HG02798 (cell line): ENCODE results near the gene CAPN11.

Source experiments
- ATAC-seq: cut with Tn5 transposase; IDR thresholded peaks from one replicate; pipeline ENCODE4 v1.9.1; 2021; ENCODE audit warnings: mild to moderate bottlenecking; ENCODE audit not compliant: unreplicated experiment, poor library complexity

The CAPN11 gene

DNA sequence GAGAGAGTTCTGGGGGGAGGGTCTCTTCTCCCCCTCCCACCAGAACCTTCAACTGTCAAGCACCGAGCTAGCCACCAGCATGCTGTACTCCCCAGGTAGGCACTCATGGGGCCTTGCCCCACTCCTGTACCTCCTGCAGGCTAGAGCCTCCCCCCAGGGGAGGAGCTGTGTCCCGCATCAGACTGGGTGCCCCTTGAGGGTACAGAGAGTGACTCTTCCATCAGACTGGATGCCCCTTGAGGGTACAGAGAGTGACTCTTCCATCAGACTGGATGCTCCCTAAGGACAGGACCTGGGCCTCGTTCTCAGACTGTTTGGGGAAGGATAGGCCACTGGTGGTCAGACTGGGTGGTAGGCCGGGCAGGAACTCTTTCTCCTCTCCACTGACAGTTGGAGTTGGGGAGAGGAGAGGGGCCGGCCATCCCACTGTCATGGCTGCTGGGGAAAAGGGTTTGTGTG lies at the start of gene CAPN11:
Gene CAPN11, plus strand, starts transcription at position 51 of the 459 bp plus-strand sequence. Its CDS starts 29 bp downstream, at position 80.
- ATAC-seq, result no peak

DNA sequence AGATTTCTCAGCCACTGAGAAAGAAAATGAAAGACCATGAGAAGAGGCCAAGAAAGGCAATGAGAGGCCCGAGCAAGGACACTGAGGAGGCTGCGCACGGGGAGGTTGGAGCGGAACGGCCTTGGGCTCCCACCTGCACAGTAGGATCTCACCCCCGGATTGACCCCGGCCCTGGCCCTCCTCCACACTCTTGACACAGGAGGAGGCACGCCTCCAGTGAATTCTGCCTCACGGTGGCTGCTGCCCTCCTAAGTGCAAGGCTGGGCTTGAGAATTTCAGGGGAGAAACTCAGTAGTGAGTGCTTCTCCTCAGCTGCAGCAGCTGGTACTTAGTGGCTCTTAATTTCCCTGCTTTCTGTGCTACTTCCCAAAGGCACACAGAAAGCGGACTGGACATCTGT lies 49.4 kb upstream of the CAPN11 start:
- no peak for ATAC-seq

DNA sequence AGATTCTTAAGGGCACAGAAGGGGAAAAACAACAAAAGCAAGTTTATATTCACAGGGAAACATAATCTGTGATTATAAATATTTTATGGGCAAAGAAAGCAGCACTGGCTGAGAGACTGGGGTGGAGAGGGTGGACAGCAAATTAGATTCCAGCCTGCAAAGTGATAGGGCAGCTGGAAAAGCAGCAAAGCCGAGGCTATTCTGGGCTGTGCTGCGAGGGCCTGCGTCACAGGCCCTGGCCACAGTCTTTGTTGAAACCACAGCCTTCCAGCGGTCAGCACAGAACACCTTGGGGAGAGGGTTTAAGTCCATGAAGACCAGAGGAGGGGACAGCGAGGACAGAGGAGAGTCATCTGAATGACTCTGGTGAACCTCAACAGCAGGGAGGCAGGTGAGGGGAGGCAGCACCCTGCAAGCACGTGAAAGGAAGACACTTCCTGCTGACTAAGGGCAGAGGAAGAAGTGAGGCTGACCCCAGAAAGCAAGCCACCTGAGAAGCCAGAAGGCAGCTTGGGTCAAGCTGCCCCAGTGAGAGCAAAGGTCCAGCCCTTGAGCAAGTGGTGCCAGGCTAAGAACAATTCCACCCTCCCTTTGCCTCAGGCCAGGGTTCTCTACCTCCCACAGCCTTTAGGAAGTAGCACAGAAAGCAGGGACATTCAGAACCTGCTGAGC lies 48.5 kb upstream of the CAPN11 start:
- no peak for ATAC-seq

GRCh38 chr6:44110966-44111365 lies 47.7 kb upstream of the CAPN11 start:
- ATAC-seq, result no peak

- ATAC-seq, result no peak
These were observed 46.9 kb upstream of the CAPN11 start for GRCh38 chr6:44111434-44112417.

GRCh38 chr6:44113414-44113813 lies 45.2 kb upstream of the CAPN11 start:
- no peak for ATAC-seq

DNA sequence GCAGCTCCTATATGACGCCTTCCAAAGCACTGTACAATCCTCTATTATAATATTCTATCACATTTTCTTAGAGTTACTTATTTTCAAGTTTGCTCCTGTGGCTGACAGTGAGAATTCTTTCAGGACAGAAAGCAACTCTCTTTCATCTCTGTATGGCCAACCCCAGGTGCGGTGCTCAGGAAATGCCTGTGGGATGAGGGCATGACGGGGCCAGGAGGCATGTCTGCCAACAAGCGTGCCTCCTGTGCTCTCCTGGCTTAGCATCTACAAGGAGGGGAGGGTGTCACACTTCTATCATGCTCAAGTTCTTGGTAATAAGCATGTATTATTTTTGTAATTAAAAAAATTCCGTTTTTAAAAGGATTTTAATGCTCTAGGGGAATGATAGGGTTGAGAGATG lies 42.8 kb upstream of the CAPN11 start:
- no peak for ATAC-seq

DNA sequence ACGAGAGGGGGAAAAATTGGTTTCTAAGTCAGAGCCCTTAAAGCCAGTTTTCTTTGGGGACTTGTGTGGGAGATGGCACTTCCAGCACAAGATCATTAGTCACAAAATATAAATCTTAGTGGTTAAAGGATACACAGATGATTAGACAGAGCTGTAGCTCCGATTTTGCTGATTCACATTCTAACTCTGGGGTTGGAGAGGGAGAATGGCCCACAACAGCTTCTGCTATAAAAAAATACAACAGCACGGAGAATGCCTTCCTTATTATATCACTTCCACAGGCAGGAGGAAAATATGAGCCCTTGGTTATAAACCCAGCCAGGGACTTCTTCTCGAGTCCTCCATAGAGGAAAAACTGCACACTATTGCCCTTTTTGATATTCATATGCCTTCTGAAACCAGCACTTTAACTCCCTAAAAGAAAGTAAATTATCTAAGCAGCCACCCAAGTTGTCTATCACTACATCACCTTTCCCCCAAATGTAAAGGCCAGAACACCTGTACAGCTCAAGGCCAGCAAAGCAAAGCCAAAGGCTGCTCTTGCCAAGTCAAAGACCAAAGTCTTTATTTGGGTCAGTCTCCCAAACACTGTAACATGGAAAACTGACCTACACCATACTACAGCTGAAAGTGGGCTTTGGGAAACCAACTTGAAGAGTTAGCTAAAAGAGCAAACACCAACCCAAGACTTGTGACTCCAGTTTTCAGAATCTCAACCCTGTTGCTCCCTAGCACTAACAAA lies 41.8 kb upstream of the CAPN11 start:
- no peak for ATAC-seq

DNA sequence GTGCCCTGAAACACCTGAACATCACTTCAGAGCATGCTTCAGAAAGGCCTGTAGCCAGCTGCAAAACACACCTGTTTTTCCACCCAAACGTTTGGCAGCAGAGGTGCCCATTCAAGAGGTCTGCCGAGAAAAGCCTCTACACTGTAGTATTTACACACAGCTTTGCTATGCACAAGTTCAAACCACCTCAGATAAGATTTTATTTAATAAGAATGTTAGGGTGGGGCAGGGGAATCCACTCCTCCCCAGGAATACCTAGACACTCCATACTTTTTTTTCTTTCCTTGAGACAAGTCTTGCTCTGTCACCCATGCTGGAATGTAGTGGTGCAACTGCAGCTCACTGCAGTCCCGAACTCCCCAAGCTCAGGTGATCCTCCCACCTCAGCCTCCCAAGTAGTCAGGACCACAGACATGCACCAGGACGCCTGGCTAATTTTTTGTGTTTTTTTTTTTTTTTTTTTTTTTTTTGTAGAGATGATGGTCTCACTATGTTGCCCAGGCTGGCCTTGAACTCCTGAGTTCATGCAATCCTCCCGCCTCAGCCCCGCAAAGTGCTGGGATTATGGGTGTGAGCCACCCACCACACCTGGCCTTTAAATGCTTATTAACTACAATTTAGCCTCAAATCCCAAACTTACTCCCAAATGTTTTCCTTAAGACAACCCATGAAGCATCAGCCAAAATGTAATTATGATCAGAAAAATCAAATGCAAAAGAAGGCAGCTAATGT lies 41.1 kb upstream of the CAPN11 start:
- ATAC-seq, result no peak

DNA sequence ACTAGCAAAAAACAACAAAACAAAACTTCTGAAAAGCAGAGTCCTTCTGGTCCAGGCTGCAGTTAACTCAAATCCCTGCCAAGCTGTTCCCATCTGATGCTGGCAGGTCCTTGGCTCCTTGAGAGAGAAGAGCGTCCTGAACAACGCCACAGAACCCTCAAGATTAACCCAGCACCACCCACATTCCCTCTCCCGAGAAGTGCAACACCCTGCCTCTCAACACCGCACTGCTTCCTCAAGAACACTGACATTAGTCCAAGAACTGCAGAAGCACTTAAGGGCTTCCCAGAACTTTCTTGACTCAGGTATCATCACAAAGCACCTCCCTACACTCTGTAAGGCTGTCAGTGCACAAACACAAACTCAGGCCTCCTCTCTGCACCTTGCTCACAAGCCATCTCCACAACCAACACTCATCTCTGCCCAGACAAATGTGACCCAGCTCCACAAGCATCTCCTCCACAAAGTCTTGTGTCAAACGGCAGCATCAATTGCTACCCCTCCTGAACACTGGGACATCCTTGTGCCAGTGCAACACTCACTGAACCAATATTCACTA lies 38.8 kb upstream of the CAPN11 start:
- no peak for ATAC-seq

GRCh38 chr6:44120692-44121443 lies 37.8 kb upstream of the CAPN11 start:
- ATAC-seq, result no peak

GRCh38 chr6:44122801-44123200 lies 35.8 kb upstream of the CAPN11 start:
- ATAC-seq, result no peak

GRCh38 chr6:44123544-44123943 lies 35.1 kb upstream of the CAPN11 start:
- no peak for ATAC-seq

DNA sequence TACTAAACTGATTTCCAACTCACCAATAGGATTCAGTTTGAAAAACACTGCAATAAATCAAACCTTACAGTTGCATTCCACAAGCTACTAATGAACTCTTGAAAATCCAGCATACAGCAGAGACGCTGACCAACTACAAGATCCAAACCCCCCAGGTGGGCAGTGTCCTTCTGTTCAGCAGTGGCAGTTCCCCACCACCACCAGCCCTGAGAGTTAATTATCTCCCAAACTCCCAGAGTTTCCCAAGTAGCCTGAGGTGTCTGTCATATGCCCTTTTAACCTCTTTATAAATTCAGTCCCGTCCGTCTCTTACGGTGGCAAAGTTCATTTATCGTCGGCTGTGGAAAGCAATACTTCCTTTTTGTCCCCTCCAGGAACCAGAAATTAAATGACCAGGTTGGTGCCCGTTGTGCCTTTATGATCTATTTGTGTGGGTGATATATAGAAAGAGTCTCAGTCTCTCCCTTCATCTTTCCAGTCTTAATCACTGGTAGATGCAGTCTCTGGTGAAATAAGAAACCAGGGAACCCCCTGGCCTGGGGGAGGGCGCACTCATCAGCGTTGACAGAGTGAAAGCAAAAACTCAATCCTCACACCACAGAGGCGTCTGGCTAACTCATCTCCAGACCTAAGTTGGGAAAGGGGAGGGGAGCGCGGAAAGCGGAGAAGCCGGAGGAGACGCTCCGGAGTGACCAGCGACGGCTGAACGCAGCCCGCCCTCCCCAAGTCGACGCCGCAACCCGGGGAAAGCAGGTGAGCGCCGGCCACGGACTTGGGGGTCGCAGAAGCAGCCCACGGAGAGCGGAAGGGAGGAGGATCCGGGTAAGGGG lies 32.1 kb upstream of the CAPN11 start:
- ATAC-seq, result peak; percentile 39

DNA sequence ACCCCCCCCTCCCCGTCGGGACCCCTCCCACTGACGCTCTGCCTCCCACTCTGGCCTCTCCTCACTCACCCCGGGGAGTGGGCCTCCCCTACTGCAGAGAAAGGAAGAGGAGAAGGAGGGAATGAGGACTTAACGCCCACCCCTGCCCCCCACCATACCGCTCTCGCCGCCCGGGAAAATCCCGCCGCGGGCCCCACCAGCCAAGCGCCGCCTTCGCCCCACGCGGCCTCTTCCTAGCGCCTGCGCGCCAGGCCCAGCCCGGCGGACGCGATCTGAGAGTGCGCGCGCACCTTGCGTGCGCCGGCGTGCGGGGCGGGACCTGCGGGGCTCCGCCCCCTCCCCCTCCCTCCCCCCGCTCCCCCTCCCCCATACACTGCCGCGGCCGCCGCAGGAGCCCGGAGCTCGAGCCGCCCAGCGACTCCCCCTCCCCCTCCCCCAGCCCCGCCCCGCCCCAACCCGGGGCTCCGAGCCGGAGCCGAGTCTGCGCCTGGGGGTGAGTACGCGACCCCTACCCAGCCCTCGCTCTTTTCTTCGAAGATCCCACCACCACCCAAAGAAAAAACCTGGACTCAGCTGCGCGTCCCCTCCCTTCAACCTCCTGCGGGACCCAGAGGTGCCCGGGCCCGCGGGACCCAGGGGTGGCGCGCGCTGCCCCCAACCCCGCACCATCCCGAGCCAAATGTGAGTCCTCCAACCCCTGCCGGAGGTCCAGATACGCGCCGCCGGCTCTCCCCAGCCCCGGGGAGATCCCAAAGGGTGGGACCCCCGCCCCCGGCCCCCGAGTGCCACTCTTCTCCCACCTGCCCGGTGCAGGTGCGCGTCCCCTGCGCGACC lies 31.2 kb upstream of the CAPN11 start, which contains the start of the genes MRPL14 and TMEM63B:
Gene MRPL14, minus strand, starts transcription at position 267 of the 834 bp plus-strand sequence. CDS start 10,841 bp downstream, outside the sequence.
Gene TMEM63B, plus strand, starts transcription at position 369 of the 834 bp plus-strand sequence. CDS start 7,031 bp downstream, outside the sequence.
- ATAC-seq, result peak; percentile 86

DNA sequence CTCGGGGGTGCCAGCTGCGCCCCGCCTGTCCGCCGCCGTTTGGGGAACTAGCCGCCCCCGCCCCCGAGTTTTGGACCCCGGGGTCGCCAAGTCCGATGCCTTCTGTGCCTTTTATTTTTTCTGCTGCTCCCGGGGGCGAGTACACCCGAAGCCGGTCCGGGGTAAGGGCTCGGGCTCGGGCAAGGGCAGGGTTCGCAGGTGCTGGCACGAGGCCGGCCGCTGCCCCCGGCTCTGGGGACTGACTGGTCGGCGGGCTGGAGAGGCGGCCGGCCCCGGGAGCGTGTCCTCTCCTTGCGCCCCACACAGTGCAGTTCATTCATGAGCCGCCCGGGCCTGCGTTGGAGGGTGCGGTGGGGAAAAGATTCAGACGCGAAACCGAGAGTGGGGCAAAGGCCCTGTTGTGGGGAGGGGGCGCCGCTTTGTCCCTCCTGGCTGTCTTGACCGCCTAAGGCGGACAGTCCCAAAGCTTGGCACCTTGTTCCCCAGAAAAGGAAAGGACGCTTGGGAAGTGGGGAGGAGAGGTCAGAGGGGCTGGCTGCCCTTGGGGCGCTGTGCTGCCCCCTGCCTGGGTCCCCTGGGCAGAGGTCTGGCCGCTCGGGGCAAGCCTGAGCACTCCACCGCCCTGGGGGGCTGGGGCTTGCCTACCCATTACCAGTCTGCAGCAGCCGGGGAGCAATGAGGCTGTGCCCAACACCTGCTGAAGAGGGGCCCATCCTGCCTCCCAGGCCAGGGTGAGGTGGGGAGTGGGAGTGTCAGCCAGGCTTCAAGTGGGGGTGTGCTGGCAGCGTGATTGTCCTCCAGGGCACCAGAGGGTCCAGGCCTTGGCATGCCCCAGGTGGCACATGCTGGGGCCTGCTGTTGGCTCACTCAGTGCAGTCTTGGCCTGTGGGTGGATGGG lies 30.4 kb upstream of the CAPN11 start:
- no peak for ATAC-seq
